Effector CD8-positive, alpha-beta T cell (primary cell): ENCODE results near the gene HHIPL1.

Experiments used
- DNase-seq: peaks from one replicate; lab custom pipeline; 2025; lab: John Stamatoyannopoulos, UW
- total RNA-seq, 4 experiments: gene quantifications; one replicate each; lab custom pipeline; 2026; lab: John Stamatoyannopoulos, UW

HHIPL1 gene
- total RNA-seq = 0 to 1.1 (median 0.49) reads per million in 4 experiments

GRCh38 chr14:99644723-99645544, at the start of gene HHIPL1:
TSS of gene HHIPL1 (plus strand) at chr14:99645129. CDS start at chr14:99645208, 79 bp downstream.
- no peak for DNase-seq

DNA sequence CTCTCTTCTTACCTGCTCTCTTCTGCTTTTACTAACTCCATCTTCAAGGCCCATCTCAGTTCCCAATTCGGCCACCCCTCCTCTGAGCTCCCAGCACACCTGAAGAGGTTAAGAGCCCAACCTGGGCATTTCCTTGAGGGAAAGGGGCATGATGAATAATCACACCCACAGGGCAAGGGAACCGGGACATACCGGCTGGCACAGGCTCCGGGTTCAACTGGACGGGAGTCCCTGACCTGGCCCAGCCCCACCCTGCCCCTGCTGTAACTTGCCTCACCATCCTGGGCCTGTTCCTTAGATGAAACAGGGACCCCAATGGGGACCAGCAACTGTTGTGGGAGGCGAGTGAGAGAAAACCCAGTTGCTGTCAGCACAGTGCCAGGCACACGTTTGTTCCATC, 49.4 kb upstream of the HHIPL1 start:
- DNase-seq = no peak

DNA sequence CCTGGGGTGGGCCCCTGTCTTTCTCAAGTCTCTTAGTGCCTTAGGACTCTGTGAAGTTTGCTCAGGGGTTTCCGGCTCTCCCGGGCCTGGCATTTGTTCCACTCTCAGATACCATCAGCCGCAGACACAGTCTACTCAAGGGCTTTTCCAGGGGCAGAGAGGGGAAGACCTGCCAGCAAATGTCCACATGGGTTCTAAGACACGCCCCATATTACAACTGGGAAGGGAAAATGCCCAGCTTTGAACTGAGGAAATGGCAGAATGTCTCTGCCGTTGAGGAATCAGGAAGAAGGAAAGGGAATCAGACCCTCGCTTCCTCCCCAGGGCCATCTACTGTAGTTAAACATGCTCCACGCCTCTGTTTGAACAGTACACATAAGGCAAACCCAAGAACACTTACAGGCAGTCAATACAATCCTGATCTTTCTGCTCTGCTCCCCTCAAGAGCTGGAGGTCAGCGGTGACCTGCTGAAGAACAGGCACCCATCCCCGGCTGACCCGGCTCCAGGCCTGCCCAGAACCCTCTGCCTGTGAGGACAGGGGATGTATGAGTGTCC, 48.8 kb upstream of the HHIPL1 start:
- DNase-seq = no peak

DNA sequence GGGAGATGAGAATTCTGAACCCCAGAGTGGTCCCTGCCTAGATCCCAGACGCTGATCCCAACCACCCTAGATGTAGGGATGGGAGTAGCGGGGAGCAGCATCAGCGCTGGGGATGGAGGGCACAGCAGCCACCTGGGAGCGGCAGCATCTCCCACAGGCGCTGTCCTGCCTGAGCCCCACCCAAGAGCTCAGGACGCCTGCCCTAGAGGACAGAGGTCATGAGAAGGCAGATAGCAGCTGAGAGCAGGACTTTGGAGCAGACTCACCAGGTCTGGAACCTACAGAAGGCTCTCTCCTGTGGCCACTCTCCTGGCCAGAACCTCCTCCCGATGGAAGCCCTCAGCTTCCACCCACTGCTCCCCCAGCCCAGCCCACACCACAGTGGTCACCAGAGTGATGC, 48.2 kb upstream of the HHIPL1 start:
- no peak for DNase-seq

- DNase-seq = no peak
Observed at GRCh38 chr14:99597911-99598600, 46.9 kb upstream of the HHIPL1 start.

DNA sequence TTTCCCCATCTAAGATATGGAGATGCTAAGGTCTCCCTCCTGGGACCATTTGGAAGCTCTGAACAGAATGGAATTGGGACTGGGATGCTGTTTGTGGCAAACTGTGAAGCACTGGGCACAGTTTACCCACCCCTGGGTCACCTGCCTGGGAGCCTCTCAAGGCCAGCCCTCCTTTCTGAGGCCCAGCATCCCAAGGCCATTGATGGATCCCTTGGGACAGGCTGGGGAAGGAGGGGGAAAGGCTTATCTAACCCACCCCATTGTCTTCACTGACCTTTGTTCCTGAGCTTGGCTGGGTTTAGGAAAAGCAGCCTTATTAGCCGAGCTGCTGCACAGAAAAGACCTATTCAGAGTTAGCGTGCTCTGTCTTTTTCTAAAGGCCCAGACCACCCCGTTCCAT, 46.2 kb upstream of the HHIPL1 start:
- DNase-seq = no peak

GRCh38 chr14:99599393-99599792, 45.5 kb upstream of the HHIPL1 start:
- no peak for DNase-seq

DNA sequence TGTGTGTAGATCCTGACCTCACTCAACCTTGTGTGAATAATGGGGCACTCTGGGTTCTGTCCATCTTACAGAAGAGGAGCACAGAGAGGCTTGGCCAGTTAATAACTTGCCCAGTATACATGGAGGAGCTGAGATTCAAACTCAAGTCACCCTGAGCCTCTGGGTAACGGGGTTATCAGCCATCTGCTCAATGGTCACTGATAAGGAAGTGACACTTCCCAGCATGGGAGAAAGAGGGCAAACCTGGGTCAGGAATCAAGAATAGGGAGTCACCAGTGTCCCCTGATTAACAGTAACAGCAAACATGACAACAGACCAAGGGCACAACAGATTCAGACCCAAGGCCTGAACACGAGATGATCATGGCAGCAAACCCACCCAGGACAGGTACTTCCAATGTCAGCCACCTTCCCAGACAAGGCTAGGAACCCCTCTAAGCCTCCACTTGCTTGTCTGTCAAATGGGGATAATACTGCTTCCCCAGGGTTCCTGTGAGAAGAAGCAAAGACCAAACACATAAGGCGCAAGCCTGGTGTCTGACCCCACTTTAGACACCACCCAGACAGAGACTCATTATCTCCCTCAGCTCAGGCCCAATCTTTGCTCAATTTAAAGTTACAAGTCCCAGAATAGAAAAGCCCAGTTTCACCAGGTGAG, 44.6 kb upstream of the HHIPL1 start:
- DNase-seq = no peak

DNA sequence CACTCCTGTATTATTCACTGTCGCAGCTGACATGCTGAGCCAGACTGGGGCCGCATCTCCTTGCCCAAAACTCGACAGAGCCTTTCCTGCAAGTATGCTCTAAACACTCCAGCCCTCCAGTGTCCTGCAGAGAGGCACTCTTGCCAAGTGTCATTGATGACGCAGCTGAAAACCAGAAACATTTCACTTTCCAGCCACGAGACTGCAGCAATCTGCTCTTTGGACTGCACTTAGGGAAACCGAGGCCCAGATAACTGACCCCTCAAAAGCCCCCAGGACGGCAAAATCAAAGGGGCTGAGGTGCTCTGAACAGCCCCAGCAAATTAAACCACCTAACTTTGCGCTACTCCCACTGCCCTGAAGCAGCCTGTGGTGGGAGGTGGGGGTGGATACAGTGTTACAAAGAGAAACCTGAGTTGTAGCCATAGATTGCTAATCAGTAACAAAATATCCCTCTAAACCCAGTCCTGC, 43.5 kb upstream of the HHIPL1 start:
- no peak for DNase-seq

DNA sequence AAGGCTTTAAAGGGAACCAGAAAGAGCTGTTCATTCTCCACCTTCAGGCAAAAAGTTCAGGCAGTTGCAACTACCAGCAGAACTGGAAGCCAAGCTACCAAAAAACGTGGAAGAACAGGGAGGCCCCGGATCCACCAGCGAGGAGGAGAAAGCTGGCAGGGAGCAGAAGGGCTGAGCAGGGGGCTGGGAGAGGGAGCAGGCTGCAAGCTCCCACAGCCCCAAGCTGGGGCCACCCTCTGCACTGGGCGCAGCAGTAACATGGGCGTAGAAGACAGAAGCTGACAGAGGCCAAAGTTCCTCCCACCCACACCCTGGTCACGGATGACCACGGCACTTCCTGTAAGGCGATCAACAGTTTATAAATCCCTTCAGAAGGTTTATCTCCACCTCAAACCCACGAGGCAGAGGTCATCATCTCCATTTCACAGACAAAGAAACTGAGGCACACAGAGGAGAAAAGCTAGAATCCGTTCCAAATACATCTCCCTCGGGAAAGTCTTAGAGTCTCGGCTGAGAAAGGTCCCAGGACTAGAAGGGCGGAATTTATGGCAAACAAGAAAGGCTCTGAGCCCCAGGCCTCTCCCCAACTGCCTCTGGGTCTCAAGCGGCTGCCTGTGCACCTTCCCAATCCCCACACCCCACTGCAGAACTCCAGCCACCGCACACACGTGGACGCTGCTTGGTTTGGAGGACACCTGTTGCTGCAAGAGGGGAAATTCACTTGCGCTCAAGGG, 42.7 kb upstream of the HHIPL1 start:
- no peak for DNase-seq

- no peak for DNase-seq
Observed at GRCh38 chr14:99602788-99603415, 42.0 kb upstream of the HHIPL1 start.

DNA sequence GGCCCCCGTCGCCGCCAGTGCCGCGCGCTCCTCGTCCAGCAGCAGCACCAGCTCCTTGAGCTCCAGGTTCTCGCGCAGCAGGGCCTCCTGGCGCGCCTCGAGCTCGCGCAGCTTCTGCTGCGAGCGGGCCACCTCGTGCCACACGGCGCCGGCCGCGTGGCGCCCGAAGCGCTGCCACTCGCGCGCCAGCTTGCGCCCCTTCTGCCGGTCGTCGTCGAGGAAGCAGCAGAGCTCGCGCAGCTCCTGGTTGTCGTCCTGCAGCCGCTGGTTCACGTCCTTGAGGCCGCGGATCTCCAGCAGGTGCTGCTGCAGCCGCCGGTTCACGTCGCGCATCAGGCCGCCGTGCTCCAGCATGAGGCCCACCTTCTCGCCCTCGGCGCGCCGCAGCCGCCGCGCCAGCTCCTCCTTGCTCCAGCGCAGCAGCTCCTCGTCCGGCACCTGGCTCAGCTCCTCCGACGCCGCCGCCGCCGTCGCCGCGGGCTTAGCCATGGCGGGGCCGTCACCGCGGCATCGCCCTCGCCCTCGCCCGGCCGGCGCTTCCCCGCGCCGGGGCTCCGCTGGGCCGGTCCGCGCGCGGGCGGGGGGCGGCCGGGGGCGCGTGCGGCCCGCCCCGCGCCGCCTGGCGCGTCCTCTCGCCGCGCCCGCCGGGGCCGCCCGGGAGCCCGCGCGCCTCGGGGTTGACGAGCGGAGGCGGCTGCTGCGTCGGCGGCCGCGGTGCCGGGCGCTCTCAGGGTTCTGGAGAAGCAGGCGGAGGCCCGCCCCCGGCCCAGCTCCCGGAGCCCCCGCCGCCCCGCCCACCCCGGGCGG, 41.3 kb upstream of the HHIPL1 start, which contains the start of gene CCDC85C:
TSS of gene CCDC85C (minus strand) at position 737 of the 807 bp plus-strand sequence. CDS start at position 489, 248 bp downstream.
- DNase-seq = peak; percentile 24

DNA sequence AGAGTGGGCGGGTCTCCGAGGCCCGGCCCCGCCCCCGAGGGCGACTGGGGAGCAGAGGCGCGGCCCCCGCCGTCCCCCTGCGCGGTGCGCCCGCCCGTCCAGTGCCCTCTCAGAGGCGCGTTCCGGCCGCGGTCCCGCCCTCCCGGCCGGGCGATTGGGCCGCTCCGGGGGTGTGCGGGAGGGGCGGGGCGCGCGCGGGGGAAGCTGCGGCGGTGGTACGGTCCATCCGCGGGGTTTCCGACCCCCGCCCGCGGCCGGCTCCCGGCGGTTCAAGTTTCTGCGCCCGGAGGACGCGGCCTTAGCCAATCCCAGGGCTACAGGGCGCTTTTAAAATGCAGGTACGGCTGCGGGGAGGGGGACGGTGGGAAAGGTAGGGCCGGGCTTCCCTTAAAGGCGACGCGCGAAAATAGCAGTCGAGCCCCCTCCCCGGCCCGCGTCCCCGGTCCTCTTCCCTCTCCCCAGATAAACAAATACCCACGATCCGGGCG, 40.6 kb upstream of the HHIPL1 start:
- peak; percentile 90 for DNase-seq

- DNase-seq = no peak
Observed at GRCh38 chr14:99604766-99605298, 40.1 kb upstream of the HHIPL1 start.

DNA sequence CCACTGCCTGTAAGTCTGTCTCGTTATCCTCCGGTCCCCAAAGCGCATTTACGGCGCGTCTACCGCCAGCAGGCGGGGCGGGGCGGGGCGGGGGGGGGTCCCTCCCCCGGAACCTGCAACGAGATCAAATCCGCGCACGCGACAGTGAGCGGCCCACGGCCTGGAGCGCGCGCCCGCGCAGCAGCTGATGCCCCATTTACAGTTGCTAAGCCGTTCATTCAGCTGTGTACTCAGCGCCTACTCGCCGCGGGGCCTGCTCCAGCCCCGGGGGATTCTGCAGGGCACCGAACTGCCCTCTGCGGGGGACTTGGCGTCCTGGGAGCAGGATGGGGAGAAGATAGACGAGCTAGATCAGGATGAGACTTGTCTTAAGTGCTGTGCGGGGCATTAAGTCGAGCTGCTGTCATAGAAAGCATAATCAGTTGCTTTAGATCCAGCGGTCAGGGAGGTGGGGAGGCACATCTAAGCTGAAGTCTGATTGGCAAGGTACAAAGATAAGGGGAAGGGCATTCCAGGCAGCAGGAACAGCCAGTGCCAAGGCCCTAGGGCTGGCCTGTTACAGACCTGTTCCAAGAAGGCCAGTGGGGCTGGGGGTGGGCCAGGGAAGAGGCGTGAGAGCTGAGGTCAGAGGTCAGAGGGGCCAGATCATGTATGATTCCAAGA, 39.5 kb upstream of the HHIPL1 start:
- DNase-seq = peak; percentile 72

GRCh38 chr14:99606359-99606758, 38.6 kb upstream of the HHIPL1 start:
- DNase-seq = no peak

DNA sequence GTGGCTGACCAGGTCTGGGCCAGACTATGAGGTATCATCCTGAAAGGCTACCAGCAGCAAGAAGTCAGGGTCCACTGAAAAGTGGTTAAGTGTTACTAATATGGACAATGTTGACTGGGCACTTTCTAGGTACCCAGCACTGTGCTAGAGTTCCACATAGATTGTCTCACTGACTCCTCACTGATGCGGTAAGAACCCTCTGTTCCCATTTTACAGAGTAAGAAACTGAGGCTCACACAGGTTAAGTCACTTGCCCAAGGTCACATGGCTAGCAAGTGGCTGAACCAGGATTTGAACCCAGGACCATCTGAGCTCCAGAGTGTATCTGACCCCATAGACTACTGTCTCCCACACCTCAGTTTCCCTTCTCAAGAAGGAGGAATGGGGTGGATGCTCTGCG, 36.3 kb upstream of the HHIPL1 start:
- no peak for DNase-seq

DNA sequence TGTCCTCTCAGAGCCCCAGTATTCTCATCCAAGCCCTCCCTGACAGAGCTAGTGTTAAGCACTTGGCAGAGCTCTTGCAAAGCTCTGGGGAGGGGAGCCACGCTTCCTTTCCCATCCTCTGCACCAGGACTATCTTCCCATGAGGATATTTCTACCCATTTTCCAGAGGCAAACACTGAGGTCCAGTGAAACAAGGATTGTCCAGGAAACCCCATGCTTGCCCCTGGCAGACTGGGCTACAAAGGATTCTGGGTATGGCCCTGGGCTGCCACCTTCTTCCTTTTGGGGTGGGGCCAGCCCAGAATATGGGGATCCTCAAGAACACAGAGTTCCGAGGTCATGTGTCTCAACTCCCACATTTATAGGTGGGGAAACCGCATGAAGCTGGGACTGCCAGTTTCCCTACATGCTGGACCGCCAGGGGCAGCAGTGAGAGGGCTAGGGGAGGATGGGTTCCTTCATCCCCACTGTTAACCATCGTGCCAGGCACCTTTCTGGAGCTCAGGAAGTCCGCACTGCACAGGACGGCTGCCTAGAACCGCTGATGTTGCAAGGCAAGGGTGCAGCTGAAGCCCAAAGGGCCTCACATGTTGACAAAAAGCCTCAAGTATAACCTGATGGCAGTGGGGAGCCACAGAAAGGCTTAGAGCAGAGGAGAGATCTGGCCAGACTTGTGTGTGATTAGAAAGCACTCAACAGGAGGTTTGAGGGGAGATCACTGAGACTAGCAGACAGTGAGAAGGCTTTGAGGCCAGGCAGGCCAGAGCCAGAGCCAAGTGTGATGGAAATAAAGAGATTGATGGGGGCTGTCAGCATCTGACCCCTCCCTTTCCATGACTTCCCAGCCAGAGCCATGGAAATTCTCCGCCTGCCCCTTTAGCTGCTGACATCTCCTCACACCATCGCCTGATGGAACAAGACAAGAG, 35.4 kb upstream of the HHIPL1 start:
- DNase-seq = no peak
